Measurements from ENCODE around the gene FGFBP3. TPM values are rescaled to one million over a fixed set of nuclear protein-coding genes. Genes with fewer than 3 reads are reported as not detected.

Gene FGFBP3, protein sequence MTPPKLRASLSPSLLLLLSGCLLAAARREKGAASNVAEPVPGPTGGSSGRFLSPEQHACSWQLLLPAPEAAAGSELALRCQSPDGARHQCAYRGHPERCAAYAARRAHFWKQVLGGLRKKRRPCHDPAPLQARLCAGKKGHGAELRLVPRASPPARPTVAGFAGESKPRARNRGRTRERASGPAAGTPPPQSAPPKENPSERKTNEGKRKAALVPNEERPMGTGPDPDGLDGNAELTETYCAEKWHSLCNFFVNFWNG
- total RNA-seq (2014; rRNA removed; shearing (Covaris generic)): 0.21 and 0.45 TPM in 2 replicates

DNA sequence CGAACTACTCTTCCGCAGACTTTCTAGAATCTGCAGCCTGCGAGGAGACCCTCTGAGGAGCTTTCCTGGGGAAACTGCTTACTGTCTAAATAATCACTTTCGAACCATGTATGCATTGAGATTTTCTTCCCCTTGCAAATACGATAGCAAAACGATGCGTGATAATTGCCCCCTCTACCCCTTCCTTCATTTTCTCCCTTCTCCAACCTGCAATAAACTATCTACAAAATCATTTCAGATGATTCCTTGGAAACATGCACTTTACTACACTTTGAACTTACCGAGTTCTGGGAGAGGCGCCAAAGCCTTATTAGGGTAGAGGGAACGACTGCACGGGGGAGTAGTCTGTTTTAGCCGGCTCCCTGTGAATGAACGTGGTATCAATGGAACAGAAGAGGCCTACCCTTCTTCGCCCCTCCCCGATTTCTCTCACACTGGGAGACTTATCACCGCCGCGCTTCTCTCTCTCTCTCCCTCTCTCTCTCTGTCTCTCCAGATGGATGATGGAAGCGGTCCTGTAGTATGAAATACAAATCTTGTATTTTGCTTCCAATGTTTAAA is at the start of gene FGFBP3:
Gene FGFBP3, minus strand, starts transcription at position 370 of the 561 bp plus-strand sequence. CDS start 517 bp downstream, outside the sequence.
- DNase-seq (ENCODE audit: low spot score): peak; percentile 13

DNA sequence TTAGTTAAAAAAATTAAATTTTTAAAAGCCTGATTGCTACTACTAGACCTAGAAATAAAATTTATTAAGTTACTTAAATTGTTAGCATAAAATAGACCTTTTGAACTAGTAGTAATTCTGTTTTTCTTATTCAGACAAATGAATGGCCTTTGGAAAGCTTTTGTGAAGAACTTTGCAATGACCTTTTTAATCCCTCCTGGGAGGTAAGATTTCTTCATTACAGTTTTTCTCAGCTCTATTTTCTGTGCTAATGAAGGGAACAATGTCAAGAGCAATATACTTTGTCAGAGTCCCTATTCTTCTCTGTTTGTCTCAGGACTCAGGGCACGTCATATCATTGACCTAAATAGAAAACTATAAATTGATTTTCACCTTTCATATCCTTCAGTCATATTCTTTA is 47.8 kb upstream of the FGFBP3 start:
- DNase-seq (ENCODE audit: low spot score): no peak

DNA sequence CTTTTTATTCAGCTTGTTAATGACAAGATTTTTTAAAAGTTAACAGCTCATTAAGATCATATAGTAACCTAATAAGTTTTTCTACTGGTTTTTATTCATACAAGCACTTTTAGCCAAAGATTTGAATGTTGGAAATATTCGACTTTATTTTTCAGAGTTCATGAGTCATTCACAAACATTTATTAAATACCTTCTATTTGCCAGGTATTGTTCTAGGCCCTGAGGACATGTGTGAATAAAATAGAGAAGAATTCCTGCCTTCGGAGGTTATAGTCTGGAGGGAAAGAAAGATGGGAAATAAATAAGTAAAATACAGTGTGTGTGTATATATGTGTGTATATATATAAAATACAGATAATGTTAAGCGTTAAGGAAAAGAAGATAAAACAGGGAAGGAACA is 45.8 kb upstream of the FGFBP3 start:
- DNase-seq (ENCODE audit: low spot score): no peak

DNA sequence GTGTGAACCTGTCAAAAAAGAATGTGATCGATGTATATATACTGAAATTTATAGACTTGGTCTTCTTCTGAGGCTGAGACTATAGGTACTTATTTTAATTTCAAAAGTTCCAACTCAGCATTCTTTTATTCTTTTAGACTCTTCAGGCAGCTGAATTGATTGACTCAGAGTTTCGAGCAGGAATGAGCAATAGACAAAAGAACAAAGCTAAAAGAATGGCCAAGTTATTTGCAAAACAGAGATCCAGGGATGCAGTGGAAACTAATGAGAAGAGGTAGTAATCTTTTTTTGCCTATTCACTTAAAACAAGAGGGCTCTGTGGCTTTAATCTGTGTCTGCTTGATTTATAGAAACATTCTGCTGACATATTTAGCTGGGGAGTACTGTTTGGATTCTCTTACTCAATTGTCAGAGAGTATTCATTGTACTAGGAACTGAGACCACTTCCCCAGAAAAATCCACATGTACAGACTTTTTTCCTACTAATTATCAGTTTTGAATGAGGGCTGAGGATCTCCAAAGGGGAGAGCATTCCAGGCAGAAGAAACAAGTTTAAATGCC is 44.4 kb upstream of the FGFBP3 start:
- no peak for DNase-seq (ENCODE audit: low spot score)

DNA sequence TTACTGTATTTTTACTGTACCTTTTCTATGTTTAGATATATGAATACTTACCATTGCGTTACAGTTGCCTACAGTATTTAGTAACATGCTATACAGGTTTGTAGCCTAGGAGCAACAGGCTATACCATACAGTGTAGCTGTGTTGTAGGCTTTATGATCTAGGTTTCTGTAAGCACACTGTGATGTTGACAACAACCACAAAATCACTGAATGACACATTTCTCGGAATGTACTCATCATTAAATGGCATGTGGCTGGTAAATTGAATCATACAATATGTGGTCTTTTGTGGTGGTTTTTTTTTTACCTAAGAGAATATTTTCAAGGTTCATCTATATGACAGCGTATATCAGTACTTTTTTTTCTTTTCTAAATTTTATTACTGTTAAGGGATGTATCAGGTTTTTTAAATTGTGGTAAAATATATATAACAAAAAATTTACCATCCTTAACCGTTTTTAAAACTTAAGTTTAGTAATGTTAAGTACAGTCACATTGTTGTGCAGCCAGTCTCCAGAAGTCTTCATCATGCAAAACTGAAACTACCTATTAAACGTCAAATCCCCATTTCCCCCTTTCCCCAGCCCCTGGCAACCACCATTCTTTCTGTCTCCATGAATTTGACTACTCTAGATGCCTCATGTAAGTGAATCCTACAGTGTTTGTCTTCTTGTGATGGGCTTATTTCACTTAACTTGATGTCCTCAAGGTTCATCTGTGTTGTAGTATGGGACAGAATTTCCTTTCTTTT is 35.8 kb upstream of the FGFBP3 start:
- DNase-seq (ENCODE audit: low spot score): no peak

DNA sequence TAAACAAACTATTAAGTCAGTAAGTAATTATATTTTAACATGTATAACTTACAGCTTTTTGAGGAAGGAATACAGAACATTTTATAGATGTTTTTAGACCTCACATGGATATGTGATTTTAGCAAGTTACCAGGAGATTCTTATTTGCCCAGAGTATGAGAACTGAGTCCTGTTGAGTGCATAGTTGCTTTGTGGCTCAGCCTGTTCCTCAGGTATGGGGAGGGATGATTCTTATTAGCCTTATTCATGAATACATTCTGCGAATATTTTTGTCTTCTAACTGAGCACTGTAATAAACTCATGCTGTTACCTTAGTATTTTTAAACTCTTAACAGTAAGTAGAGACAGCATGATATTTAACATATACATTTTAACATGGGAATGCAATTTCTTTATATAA is 32.1 kb upstream of the FGFBP3 start:
- DNase-seq (ENCODE audit: low spot score): no peak

DNA sequence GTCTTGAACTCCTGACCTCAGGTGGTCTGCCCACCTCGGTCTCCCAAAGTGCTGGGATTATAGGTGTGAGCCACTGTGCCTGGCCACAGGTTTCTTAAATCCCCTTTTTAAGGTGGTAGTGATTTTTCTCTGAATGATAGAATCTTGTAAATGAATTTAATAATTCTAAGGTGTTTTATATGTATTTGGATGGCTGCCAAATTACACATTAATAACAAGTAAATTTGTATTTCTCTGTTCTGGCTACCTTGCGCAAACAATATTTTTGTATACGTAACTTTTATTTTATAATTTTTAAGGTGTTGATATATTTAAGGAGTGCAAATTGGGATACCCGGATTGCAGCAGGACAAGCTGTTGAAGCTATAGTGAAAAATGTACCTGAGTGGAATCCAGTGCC is 30.4 kb upstream of the FGFBP3 start:
- DNase-seq (ENCODE audit: low spot score): no peak

DNA sequence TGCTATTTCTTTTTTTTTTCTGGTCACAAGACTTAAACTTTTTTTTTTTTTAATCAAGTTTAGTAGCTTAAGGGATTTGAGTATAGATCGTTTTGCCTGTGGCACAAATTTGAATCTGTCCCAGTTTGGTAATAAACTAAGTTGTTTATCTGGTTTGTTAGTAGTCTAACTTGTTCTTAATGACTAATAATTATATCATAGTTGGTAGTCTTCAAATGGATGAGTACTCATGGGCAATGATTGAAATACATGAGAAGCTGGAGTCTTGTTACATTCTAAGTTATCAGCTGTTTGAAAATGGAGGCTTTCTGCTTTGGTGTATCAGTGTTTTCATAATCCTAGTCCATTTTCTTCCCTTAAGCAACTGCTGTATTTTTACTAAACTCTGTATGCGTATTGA is 26.6 kb upstream of the FGFBP3 start:
- DNase-seq (ENCODE audit: low spot score): no peak

DNA sequence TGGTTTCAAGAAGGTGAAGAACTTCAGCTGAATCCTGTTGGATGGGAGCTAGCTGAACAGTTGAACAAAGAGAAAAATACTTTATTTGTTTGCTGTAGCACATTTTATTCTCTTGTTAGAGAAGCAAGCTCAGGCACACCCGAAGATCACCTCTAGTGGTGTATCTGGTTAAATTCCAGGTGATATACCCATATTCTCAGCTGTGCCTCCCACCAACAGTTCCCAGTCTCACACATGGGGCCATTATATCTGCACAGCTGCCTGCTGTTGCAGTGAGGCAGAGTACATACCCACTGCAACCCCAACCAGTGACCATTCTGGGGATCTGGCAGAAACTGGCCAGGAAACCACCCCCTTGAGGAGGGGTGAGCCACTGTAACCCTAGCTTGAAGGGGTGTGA is 23.5 kb upstream of the FGFBP3 start:
- DNase-seq (ENCODE audit: low spot score): no peak

DNA sequence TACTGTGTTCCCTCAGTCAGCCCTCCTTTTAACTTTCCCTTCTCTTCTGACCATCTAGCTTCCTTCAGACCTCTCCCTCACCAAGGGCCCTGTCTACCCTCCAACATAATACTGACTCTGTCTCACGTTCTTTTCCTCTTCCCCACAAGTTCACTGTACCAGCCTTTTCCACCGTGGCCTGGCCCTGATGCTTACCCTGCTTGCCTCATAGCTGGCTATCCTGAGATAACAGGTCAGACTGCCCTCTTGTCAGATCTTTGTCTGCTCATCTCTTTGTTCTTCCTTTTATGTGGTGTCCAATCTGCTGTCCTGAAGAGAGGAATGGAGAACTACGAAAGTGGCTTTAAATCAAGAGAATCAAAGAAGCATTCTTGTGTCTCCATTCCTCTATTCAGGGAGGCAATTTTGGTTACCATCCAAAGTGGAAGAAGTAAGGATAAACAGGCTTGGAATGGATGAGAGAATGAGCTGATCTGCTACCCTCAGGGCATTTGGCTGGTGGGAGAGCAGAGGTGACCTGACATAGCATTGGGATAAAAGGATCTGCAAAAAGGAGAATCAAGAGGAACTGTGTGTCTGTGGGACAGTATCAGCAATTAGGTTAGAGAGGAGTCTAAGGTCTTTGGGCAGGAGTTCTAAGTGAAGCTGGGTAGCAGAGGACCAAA is 22.4 kb upstream of the FGFBP3 start:
- no peak for DNase-seq (ENCODE audit: low spot score)

DNA sequence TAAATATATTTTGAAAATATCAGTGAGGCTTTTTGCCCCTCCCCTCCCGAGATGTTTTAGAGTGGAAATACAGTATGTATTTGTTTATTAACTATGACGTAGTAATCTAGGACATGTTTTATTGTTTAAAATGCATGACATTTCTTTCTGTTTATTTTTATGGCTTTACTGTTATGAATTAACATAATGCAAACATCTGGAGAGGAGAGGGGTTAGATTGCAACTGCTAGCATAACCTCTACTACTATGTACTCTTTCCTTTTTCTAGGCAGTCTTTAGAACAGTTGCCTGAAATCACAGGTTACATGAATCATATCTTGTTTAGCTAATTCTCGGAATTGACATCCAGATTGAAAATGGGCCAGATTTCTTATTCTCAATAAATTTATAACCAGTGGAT is 21.7 kb upstream of the FGFBP3 start:
- DNase-seq (ENCODE audit: low spot score): no peak

DNA sequence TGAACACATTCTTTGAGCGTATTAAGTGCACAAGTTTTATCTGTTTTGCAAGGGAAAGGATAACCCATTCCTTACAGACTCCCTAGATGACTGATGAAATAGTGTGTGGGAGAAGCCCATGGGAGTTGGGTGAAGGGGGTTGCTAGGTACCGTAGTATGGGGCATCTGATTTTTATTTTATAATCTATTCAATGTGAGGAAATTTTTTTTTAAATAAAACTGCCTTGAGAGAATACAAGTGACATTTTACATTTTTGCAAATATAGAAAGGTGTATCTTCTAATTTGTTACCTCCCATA is 15.7 kb upstream of the FGFBP3 start:
- no peak for DNase-seq (ENCODE audit: low spot score)

DNA sequence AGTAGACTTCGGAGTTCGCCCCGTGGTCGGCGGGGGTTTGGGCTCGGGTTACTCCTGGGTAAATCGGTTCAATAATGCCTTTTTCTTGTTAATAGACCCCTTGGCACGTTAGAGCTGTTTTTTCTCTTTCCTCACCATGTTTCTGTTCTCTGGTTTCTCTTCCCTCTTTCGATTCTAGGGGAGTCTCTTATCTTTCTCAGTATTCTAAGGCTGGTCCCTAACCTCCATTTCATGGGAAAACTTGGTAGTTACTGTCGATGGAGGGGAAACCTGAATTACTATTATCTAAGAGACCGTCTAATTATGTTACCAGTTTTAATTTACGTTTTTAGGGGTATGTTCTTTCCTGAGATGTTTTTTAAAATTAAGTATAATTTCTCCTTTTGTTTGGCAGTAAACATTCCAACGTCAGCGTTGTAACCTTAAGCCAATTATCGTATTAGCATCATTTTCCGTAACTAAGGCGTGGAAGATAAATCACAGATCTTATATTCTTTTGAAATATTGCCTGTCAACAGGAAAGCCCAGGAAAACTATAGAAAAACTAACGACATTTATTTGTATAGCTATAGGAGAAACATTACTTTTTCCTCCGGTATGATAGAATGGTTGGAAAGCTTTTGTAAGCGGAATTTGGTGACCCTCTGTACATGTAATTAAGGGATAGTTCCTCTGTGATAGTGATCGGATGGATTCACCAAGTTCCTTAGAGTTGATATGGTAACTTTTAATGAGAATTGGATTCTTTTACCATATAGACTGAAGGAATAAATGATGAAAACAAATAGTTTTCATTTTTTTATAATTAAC is 15.1 kb upstream of the FGFBP3 start:
- DNase-seq (ENCODE audit: low spot score): no peak

DNA sequence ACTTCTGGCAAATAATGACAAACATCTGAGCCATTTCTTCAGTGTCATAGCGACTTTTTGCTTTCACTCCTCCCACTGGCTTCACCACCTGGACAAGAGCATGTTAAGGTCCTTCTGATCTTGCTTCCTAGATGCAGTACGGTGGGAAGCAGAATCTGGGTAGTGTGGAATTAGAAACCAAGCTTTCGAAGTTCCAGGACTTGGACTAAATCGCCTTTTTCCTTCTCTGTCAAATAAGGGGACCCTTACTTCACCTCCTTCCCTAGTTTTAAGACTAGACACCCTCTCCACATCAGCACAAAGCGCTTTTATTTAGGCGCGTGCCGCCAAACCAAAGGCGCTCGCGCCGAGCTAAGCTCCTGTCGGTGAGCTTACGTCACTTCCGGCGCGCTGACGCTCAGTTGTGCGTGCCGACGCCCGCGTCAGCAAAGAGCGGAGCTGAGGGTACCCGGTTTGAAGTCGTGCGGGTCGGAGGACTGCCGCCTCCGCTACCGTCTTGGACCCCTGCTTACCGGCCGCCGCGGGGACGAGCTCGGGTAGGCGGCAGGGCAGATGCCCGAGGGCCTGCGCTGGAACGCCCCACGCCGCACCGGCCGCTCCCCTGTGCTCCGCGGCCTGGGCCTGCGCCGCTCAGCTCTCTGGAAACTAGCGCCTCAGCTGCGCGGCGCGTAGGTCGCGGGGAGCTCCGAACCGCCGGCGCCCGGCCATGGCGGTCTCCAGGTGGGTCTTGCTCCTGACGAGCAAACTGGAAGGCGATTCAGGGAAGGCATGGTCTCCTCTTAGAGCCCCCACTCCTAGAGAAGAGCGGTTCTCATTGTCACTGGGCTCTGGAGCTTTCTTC is 14.3 kb upstream of the FGFBP3 start, which contains the start of gene BTAF1:
Gene BTAF1, plus strand, starts transcription at position 400 of the 841 bp plus-strand sequence. Its CDS starts 307 bp downstream, at position 707.
- peak; percentile 92 for DNase-seq (ENCODE audit: low spot score)

DNA sequence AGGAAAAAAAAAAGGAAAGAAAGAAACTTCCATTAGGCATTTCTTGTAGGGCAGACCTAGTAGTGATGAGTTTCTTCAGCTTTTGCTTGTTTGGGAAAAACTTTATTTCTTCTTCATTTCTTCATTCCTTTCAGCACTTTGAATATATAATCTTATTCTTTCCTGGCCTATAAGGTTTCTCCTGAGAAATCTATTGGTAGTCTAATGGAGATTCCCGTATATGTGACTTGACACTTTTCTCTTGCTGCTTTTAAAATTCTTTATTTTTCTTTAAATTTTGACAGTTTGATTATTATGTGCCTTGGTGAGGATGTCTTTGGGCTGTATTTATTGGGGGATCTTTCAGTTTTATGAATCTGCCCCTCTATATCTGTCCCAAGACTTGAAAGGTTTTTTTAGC is 10.4 kb upstream of the FGFBP3 start:
- DNase-seq (ENCODE audit: low spot score): no peak

DNA sequence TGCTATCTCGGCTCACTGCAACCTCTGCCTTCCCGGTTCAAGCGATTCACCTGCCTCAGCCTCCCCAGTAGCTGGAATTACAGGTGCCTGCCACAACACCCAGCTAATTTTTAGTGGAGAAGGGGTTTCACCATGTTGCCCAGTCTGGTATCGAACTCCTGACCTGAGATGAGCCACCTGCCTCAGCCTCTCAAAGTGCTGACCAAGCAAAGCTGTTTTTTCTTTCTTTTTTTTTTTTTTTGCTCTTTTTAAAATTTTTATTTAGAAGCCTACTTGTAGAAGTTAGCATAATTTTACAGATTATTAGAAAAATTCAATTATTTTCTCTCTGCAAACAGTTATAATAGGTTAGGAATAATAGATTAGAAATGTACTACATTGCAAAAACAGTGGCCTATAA is 1.2 kb upstream of the FGFBP3 start:
- no peak for DNase-seq (ENCODE audit: low spot score)

DNA sequence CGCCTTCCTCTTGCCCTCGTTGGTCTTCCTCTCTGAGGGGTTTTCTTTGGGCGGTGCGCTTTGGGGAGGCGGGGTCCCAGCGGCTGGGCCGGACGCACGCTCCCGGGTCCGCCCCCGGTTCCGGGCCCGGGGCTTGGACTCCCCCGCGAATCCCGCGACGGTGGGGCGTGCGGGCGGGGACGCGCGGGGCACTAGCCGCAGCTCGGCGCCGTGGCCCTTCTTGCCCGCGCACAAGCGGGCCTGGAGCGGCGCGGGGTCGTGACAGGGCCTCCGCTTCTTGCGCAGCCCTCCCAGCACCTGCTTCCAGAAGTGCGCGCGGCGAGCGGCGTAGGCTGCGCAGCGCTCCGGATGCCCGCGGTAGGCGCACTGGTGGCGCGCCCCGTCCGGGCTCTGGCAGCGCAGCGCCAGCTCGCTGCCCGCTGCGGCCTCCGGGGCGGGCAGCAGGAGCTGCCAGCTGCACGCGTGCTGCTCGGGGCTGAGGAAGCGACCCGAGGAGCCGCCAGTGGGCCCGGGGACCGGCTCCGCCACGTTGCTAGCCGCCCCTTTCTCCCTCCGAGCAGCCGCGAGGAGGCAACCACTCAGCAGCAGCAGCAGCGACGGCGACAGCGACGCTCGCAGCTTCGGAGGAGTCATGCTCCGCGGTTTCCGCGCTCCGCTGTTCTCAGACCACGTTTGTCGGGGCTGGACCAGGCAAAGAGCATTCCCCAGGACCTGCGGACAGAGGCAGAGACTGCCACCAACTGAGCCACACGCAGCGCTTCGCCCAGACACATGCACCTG is 759 bp downstream of the FGFBP3 start:
- peak; percentile 79 for DNase-seq (ENCODE audit: low spot score)

DNA sequence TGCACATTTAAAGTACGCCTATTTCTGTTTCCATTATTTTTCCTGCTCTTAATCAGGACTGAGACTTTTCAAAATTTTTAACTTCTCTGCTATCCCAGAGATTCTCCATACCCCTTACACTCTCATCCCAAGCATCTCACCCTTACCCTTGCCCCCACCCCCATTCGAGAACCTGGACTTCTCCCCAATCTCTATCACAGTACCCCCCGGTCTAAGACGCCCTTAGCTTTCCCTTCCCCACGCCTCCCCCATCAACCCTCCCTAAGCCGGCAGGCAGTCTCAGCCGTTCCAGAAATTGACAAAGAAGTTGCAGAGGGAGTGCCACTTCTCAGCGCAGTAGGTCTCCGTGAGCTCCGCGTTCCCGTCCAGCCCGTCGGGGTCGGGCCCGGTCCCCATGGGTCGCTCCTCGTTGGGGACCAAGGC is 1.4 kb downstream of the FGFBP3 start:
- no peak for DNase-seq (ENCODE audit: low spot score)

DNA sequence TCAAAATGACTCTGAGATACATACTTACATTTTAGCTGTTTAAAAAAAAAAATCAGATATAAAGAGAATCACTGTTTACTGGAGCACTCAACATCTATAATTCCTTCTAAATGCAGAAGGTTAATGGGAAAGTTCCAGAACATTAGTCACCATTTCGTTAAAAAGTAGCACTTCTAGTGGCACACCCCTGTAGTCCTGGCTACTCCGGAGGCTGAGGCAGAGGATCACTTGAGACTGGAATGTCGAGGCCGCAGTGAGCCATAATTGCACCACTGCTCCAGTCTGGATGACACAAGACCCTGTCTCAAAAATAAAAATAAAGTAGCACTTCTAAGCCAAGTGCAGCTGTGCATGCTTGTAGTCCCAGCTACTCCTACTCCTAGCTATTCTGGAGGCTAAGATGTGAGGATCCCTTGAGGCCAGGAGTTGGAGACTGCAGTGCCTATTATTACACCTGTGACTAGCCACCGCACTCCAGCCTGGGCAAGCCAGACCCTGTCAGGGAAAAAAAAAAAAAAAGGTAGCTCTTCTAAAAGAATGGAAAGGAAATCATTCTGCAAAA is 2.2 kb downstream of the FGFBP3 start:
- no peak for DNase-seq (ENCODE audit: low spot score)
